DMS114 treated with DMSO at 0.1 percent for 48 hours (cell line): ENCODE data around the gene TTC1.

Experiments
- DNase-seq: peaks from one replicate; lab custom pipeline; 2025; ENCODE audit not compliant: unreplicated experiment; lab: John Stamatoyannopoulos, UW

Gene TTC1

DNA sequence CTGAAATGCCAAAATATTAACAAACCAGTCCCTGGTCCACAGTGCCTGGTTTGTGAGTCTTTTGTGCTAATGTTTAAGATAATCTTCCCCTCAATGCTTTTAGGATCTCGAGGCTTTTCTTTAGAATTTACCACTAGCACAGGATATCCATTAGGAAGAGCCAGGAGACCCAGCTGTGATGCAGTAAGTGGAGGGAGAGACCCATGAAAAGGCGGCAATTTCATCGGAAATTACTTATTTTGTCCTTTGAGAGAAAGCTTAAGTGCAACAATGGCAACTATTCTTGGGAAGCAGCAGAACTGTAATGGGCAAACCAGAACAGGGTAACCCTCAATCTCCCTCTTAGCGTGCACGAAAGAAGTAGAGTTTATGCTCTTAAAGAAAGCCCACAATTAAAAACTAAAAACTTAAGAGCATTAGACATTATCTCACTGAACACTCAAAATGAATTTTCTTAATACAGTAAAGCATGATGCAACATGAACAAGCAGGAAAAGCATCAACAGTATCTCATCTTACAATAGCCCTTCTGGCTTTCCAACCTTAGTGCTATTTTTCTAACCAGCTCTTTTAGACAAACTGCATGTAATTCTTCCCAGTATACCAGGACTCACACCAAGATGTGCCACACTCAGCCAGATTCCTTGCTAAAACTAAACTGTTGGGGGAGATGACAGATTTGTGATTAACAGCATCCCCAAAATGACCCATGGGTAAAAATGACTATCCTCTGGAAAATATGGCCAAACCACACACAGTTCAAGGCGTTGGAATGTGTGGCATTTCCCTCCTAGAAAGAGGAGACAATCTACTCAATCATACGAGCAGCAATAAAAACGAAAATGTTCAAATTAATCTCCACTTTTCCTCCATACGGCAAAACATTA is 73.9 kb downstream of the TTC1 start:
- no peak for DNase-seq

DNA sequence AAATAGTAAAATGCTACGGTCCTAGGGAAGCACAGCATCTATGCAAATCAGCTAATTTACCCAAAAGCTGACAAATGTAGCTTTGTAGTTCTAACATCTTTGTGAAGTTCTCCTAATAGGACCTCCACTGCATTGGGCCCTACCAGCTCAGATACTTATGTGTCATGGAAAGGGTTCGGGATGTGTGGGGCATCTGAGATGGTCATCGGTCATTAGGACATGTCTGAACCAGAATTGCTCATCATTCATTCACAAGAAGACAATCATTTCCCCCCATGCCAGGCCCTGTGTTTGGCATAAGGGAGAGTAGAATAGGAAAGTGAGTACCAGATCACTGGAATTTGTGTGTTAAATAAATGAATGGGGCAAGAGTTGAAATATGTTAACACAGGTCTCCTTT is 74.6 kb downstream of the TTC1 start:
- DNase-seq = no peak

DNA sequence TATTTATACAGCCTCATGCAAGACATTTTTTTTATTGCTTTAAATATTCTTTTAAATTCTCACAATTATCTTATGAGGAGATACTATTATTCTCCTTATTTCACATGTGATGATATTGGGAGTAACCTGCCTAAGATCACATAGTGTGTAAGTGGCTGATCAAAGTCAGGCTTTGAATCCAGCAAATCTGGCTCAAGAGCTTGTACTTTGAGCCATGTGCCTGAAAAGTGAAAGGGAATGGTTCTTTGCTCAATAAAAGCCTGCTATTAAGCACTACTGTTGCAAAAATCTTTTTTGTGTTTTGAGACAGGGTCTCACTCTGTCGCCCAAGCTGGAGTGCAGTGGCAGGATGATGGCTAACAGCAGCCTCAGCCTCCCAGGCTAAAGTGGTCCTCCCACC is 75.2 kb downstream of the TTC1 start:
- no peak for DNase-seq

DNA sequence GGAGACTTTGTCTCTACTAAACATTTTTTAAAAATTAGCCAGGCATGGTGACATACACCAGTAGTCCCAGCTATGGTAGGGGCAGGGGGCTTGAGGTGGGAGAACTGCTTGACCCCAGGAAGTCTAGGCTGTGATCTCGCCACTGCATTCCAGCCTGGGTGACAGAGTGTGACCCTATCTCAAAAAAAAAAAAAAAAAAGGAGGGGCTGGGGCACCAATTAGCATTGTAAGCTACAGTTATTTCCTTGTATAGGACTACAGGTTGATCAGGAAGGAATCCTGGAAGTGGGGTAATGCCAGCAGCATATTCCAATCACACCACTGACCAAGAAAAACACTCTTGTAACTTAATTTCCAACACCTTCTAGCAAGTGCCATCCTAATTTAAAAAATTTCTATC is 78.3 kb downstream of the TTC1 start:
- DNase-seq = no peak

DNA sequence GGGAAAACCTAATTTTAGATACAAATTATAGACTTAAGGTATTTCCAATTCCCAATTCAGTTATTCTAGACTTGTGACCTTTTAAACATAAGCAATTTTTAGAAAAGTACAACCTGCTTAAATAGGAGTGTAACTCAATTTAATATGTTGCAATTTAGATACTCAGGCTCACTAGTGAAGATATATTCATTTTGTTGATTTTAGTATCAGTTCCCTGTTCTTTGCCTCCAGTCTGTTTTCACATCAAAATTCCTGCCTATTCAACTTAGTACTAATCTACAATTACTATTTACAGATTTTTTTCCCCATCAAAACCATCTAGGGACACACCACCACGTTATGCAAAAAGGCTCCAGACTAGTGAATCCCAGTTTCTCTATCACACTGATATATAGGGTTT is 79.9 kb downstream of the TTC1 start:
- DNase-seq = no peak

DNA sequence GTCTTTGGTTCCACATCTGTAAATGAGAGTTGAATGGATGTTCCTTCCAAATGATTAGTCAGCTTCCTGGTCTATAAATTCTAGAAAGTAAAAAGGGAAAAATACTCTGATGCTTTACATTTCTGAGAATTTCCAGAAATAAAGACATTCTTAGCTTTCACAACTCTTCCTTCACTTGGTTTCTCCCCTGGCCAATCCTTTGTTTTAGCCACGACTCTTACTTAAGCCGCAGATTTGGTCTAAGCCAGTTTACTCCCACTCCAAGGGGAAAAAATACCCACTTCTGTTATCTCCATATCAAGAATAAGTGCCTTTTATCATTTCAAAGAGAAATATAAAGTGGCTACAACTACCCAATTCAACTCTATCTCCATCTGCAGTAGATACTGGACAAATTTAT is 80.6 kb downstream of the TTC1 start:
- no peak for DNase-seq

DNA sequence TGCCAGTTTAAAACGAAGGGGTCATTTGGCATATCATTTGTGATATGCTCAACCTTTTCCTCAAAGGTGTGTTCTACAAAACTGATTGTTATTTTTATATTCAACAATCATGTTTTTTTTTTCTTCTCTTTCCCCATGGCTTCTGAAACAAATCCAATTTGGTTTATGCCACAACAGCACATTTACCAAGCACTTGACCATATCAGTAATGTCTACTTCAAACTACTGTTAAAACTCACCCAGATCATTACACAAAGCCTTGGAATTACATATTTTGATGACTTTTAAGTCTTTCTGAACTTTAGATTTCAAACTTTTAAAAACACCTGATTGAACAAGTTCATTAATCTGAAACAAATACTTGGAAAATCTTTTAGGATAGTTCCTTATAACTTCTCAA is 81.1 kb downstream of the TTC1 start:
- DNase-seq = no peak

DNA sequence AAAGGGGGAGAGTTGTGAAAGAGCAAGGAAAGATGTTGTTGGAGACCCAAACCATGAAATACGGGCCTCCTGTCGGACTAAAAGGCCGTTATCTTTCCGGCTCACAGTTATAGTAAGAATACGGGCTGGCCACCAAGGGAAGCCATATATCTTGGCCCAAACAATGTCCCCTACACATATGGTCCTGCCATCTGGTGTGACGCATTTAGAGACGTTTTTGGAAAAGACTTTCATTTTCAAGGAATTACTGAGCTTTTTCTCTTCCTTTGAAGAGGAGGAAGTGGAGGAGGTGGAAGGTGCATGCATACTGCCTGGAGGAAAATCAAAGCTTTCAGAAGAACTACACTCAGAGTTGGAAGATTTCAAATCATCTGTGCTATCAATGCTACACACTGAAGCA is 83.6 kb downstream of the TTC1 start:
- no peak for DNase-seq

DNA sequence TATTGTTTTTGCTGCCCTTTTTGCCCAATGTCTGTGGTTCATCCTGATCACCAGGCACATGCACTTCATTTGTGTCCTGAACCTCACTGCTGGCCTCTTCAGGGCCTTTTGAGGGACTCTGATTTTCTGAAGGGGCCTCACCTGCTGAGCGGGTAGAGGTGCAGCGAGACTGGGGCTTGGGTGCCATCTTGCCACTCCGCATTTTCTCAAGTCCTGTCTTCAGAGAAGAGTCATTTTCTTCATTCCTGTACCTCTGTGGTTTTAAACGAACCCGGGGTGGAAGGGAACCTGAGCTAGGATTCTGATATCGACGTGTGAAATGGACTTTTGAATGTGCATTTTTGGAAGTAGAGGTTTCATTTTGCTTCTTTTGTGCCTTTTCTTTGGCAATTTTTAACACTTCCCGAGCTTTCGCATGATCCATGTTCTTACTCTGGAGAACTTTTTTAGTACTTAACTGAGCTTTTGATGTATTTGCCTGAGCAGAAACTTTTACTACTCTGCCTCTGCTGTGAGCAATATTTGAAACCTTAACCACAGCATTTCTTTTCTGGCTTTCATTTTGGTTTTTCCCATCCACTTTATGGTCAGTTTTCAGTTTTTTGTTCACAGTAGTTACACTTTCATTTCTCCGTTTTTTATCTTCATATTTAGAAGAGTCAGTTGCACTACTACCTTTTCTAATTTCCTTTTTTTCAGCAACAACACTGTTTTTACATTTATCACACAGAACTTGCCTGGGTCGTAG is 84.2 kb downstream of the TTC1 start:
- no peak for DNase-seq

DNA sequence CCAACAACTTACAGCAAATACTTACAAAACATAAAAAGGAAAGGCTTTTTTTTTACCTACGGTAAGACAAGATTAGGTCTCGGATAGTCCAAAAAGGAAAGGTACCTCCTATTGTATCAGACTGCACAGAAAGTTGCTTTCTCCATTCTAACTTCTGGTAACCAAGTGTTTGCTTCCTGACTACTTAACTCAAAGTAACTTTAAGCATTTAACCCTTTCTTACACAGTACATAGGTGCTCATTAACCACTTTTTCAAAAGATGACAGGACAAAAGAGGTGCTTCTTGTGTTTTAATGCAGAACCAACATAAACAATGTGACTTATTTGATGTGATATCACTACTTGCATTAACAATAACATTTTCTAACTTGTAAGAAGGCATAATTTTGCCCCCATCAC is 87.2 kb downstream of the TTC1 start:
- no peak for DNase-seq

DNA sequence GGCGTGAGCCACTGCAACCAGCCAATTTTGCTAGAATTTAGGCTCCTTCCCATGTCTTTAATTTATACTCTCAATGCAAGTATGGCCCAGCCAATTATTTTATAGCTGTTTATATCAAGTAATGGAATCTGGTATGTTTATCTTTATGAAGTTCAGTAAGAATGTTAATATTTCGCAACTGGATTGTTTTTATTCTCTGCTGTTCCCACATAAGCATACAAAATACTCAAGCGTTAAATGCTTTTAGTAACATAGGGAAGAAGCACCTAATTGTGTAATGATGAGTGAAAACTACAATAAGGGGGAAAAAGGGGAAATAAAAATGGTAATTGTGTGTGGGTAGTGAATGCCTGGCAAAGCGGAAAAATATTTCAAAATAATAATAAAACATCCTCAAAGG is 89.1 kb downstream of the TTC1 start:
- no peak for DNase-seq

DNA sequence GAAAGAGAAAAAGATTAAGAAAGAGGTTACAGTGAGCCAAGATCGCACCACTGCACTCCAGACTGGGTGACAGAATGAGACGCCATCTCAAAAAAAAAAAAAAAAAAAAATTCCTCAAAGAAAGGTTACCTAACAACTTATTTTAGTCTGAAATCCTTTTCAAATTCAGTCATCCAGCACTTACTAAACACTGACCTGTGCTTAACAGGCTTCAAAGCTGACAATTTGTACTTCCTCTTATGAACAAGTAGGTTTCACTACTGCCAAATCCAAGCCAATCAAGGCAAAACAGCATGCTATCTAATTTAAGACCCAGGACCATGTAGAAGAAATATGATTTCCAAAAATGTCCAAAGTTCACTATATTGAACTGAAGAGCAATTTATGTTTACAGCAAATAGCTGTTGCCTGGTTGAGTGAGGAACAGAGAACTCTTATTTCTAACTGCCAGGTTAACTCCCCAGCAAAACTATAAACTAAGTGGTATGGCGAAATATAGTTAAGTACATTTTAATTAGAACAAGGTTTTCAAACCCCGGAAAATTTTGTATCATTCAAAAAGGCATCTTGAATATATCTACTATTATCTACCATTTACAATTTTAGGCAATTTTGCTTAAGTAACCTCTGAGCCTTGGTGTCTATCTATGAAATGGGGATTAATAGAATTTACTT is 96.9 kb downstream of the TTC1 start:
- no peak for DNase-seq

DNA sequence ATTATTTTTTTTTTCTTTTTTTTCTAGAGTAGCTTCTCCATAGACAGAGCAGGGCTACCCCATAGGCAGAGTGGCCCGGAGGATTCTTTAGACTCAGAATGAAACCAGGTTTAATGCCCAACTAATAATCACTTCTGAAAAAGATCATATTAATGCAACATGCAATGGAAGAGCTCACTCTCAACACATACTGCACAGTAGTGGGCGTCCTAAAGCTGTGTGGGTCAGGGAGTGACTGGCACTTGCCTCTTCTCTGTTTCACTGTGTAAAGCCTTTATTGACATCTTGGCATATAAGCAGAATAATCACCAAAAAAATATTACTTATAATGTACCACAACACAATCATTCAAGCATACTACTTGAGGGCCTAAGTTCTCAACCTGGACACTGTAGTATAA is 99.2 kb downstream of the TTC1 start:
- DNase-seq = no peak
